ENCODE measurements around the gene KCNT2. TPM values are rescaled to one million over a fixed set of nuclear protein-coding genes. Genes with fewer than 3 reads are reported as not detected.

KCNT2 gene
- total and polyA plus RNA-seq, 10 of the 15 experiments (the other 5 are each of a cell fraction or from before 2014, with no cell fraction given): not detected

- Histone ChIP-seq H3K4me3 (no peak overlapping the region), H3K9me3 (replicated peaks; ENCODE audit: control insufficient read depth, insufficient read depth, low read length) (no peaks in the 10 kb centered on the region; the same call in 2 of the 3 replicates), H3K36me3 (ENCODE audit: control insufficient read depth in 2 of 2, insufficient read depth in 2 of 2, low read length in 1 of 2) (no peaks in the 10 kb centered on the region), H3K27me3 (replicated peaks in 1 of 2; ENCODE audit: control insufficient read depth in 2 of 2, insufficient read depth in 2 of 2, low read length in 1 of 2) (no peaks in the 10 kb centered on the region), H3K4me2 (ENCODE audit: control insufficient read depth, insufficient read depth) (no peak overlapping the region), H3K27ac (ENCODE audit: control insufficient read depth, insufficient read depth) (no peak overlapping the region), H3K79me2 (ENCODE audit: control insufficient read depth, insufficient read depth, low read length) (no peaks in the 10 kb centered on the region), H4K20me1 (ENCODE audit: control insufficient read depth, insufficient read depth) (no peaks in the 10 kb centered on the region), H3K4me1 (ENCODE audit: control insufficient read depth, insufficient read depth, low read length) (no peaks in the 10 kb centered on the region), H2AFZ (ENCODE audit: control insufficient read depth, low read depth, low read length) (no peak overlapping the region), H3K9ac (ENCODE audit: control insufficient read depth, insufficient read depth, low read length) (no peak overlapping the region)
- no TSS peak for BruUV-seq (replicated peaks)
- no peak for DNase-seq (ENCODE audit: low read depth, low spot score)
- RAD21 ChIA-PET (ENCODE audit: unreplicated experiment): no interaction called here
- POLR2A ChIA-PET: no interaction called here
- no peak for ATAC-seq
- FAIRE-seq: no peak
- in situ Hi-C loops (cut with MboI): no loop called here
- CTCF ChIA-PET: no interaction called here
- TF ChIP-seq ATF7 (IDR thresholded peaks at IDR 0.05; ENCODE audit: low read depth) (no peak), PAX8 (IDR thresholded peaks at IDR 0.05) (no peak), ZBED1 (IDR thresholded peaks at IDR 0.05; ENCODE audit: borderline replicate concordance) (no peak), MTA3 (IDR thresholded peaks at IDR 0.05; ENCODE audit: borderline replicate concordance, low read length) (no peak), POLR2A (IDR thresholded peaks at IDR 0.05; ENCODE audit: low read depth, low read length) (no peak), IRF3 (IDR thresholded peaks at IDR 0.05) (no peak), POLR2AphosphoS5 (IDR thresholded peaks at IDR 0.05; ENCODE audit: low read length) (no peak), NKRF (conservative IDR thresholded peaks at IDR 0.05) (no peak), EP300 (IDR thresholded peaks at IDR 0.05; ENCODE audit: borderline replicate concordance in 1 of 2, control insufficient read depth in 1 of 2, low read depth in 2 of 2, low read length in 2 of 2) (no peak), CBX5 (IDR thresholded peaks at IDR 0.05; ENCODE audit: low read depth) (no peak), MXI1 (IDR thresholded peaks at IDR 0.05; ENCODE audit: low read depth, low read length) (no peak), ZSCAN29 (IDR thresholded peaks at IDR 0.05) (no peak), IKZF1 (conservative IDR thresholded peaks at IDR 0.05) (no peak), HSF1 (IDR thresholded peaks at IDR 0.05; ENCODE audit: low read depth, low read length) (no peak), IKZF2 (IDR thresholded peaks at IDR 0.05) (no peak), MYB (IDR thresholded peaks at IDR 0.05; ENCODE audit: borderline replicate concordance, low read depth, low read length) (no peak)
- intact Hi-C loops (cut with micrococcal nuclease; ENCODE audit: unreplicated experiment): no loop called here
- 18% methylated on average over 3 of the region's 3 CpGs for WGBS (ENCODE audit: insufficient coverage, insufficient replicate concordance, low lambda C conversion rate, missing lambda C conversion rate)
- SMC1A ChIA-PET (ENCODE audit: uncharacterized antibody, unreplicated experiment): no interaction called here
Observed at GRCh38 chr1:196531737-196532524, 76.3 kb downstream of the KCNT2 start.

Measured in GM12878 (cell line).